Duodenal mucosa (tissue), 2 donors: ENCODE measurements around the gene TRIM29.

ENCODE experiments used
- H3K27ac ChIP-seq: one replicate; pipeline ENCODE4 v1.7.0; 2013; ENCODE audit warnings: low read depth, low read length
- H3K27me3 ChIP-seq, 2 donors: one replicate each; pipeline ENCODE4 v1.7.0; 2013; ENCODE audit warnings: low read length in 2 of 2, control low read depth in 1 of 2; ENCODE audit not compliant: insufficient read depth in 2 of 2, control insufficient read depth in 1 of 2
- H3K36me3 ChIP-seq, 2 donors: one replicate each; pipeline ENCODE4 v1.7.0; 2013; ENCODE audit warnings: low read length in 2 of 2, control low read depth in 1 of 2; ENCODE audit not compliant: insufficient read depth in 2 of 2, control insufficient read depth in 1 of 2
- H3K4me1 ChIP-seq, 2 donors: one replicate each; pipeline ENCODE4 v1.7.0; 2013; ENCODE audit warnings: low read length in 2 of 2, control low read depth in 1 of 2; ENCODE audit not compliant: insufficient read depth in 2 of 2, control insufficient read depth in 1 of 2
- H3K4me3 ChIP-seq, 2 donors: one replicate each; pipeline ENCODE4 v1.7.0; 2013; ENCODE audit warnings: low read length in 2 of 2, low read depth in 1 of 2
- H3K9ac ChIP-seq, 2 donors: one replicate each; pipeline ENCODE4 v1.7.0; 2013; ENCODE audit warnings: low read length in 2 of 2, low read depth in 1 of 2
- H3K9me3 ChIP-seq, 2 donors: one replicate each; pipeline ENCODE4 v1.7.0; 2013; ENCODE audit warnings: low read length in 2 of 2, control low read depth in 1 of 2; ENCODE audit not compliant: control insufficient read depth in 1 of 2

Gene TRIM29

DNA sequence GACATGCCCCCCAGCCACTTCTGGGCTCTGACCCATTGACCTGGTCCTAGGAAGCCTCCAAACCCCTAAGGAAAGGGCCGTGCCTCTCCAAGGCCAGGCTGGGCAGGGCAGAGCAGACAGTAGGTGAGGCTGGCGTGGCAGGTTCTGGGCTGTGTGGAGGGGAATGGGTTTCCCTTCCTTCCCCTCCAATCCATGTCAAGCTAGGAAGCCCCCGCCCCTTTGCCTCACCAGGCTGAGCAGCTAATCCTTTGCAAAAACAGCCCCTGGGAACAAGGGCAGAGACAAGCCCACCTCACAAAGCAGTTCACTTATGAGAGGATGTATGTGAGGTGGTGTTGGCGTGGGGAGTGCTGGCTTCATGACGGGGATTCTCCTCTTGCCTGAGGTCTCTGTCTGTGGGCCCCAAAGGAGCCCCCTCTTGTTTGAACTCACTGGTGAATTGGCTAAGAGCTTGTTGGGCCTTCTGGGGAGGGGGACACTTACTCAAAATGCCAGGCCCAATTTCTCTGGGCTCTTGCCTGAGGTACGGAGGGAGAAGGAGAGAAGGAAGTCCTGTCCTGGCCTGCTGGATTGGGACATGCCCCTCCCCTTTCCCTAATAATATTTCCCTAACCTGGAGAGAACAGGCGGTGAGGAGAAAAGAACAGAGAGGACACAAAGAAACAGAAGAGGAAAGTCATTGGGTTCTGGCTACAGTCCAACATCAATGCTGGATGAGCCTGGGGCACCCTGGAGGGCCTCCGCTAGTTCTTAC lies 1.6 kb upstream of the TRIM29 start:
- Histone ChIP-seq H3K9me3 (no peaks in the 10 kb centered on the region), H3K36me3 (no peaks in the 10 kb centered on the region), H3K27ac (no peak overlapping the region), H3K4me3 (no peak overlapping the region), H3K27me3 (peaks cover 0 to 13% of the 10 kb centered on the region in 2 donors), H3K9ac (no peak overlapping the region), H3K4me1 (peaks cover 5 to 8% of the 10 kb centered on the region in 2 donors)

DNA sequence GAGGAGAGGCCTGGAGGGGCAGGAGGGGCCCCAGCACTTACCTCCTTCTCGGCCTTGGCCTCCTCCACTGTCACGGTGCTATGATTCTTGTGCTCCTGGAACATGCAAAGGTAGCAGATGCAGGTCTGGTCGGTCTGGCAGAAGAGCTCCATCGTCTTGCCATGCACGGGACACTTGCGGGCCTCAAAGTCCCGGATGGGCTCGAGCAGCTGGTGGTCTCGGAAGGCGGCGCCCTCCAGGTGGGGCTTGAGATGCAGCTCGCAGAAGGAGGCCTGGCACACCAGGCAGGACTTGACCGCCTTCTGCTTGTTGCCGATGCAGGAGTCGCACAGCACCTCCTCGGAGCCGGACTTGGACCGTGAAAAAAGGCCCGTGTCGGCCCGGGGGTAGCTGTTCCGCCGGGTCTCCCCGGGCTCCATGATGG lies 714 bp downstream of the TRIM29 start:
- H3K27me3 ChIP-seq: peaks cover 0 to 4% of the 10 kb centered on the region in 2 donors
- no peak overlapping the region for H3K27ac ChIP-seq
- H3K9ac ChIP-seq: no peak overlapping the region
- no peak overlapping the region for H3K4me3 ChIP-seq
- H3K4me1 ChIP-seq: peaks cover 6 to 14% of the 10 kb centered on the region in 2 donors
- no peaks in the 10 kb centered on the region for H3K36me3 ChIP-seq
- no peaks in the 10 kb centered on the region for H3K9me3 ChIP-seq

DNA sequence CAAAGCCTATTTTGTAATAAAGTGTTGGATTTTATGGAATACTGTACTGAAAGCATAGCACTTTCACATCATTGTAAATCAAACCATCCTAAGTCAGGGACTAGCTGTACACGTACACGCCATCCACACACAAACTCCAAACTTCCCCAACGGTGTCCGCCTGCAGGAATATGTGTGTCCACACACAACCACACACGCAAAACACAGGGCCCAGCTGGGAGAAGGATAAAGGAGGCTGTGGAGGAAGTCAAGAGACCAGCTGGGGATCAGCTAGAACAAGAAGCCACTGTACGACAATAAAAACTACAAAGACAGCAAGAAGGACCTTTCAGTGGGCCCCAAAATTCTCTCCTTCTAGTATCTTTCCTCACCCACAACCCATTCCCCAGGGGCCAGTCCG lies 1.6 kb downstream of the TRIM29 start:
- Histone ChIP-seq H3K4me3 (no peak overlapping the region), H3K36me3 (no peaks in the 10 kb centered on the region), H3K4me1 (peaks cover 10 to 19% of the 10 kb centered on the region in 2 donors), H3K27me3 (peaks cover 0 to under 1% of the 10 kb centered on the region in 2 donors), H3K9me3 (no peaks in the 10 kb centered on the region), H3K27ac (no peak overlapping the region), H3K9ac (no peak overlapping the region)

DNA sequence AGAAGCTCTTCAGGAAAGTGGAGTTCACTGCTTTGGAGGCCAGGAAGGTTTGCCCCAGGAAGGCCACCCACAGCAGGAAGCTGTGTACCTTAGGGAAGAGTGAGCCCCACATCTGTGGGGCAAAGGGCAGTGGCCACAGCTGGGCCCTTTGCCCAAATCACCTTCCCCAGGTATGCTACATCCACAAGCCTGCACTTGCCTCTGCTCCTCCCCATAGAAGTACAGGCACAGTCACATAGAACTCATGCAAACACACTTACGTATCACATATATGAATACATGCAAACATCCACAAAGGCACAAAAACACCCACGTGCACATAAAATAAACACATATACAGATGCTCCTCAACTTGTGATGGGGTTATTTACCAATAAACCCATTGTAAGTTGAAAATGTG lies 2.1 kb downstream of the TRIM29 start:
- peaks cover 10 to 19% of the 10 kb centered on the region in 2 donors for H3K4me1 ChIP-seq
- no peak overlapping the region for H3K4me3 ChIP-seq
- no peaks in the 10 kb centered on the region for H3K36me3 ChIP-seq
- no peak overlapping the region for H3K9ac ChIP-seq
- no peak overlapping the region for H3K27ac ChIP-seq
- no peaks in the 10 kb centered on the region for H3K27me3 ChIP-seq
- H3K9me3 ChIP-seq: no peaks in the 10 kb centered on the region

DNA sequence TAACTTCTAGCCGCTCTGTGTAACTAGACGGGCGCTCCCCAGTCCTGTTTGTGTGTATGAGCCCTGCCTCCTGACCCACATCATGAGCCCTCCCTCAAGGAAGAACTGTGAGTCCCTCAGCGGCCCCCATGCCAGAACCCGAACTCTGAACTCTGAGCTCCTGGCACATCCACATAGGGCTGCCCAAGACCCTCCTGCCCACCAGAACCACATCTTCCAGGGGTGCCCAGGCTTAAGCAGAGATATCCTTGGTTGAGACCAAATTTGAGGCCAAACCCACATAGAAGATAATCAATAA lies 3.0 kb downstream of the TRIM29 start:
- H3K27me3 ChIP-seq: no peaks in the 10 kb centered on the region
- no peak overlapping the region for H3K9ac ChIP-seq
- no peaks in the 10 kb centered on the region for H3K36me3 ChIP-seq
- H3K9me3 ChIP-seq: no peaks in the 10 kb centered on the region
- H3K4me1 ChIP-seq: peaks cover 10 to 19% of the 10 kb centered on the region in 2 donors
- no peak overlapping the region for H3K4me3 ChIP-seq
- H3K27ac ChIP-seq: no peak overlapping the region

DNA sequence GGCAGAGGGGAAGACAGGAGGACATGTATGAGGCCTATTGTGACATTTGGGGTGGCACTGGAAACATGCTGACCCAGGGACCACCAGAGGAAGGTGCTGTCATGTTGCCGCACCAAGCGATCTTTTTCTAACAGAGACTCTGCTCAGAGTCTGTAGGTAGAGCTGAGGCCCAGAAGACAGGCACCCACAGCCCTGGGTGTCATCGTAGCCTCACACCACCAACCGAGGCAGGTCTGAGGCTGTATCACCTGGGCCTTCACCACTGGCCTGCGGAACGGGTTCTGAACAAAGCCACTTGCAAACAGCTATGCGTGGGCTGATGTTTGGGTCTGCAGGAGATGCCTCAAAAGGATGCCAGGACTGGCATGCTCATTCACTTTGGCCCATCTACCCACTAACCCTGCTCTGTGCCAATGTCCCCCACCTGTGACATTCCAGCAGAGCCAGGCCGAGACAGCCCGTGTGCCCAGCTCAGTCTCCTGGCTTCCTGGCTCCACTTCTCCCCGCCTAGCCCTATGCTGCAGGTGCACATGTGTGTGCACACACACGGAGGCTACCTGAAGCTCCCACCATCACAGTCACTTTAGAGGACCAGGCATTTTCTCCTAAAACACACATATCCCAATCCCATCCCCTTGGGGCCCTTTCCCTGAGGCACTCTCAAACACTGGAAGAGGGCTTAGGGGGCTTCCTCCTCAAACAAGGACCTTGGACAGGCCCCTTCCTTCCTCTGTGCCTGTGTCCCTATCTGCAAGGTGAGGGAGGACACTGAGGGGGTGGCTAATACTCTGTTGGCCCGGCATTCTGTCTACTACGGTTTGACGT lies 3.6 kb downstream of the TRIM29 start:
- H3K4me1 ChIP-seq: peaks cover 14 to 23% of the 10 kb centered on the region in 2 donors
- no peak overlapping the region for H3K4me3 ChIP-seq
- no peak overlapping the region for H3K9ac ChIP-seq
- no peaks in the 10 kb centered on the region for H3K27me3 ChIP-seq
- no peaks in the 10 kb centered on the region for H3K36me3 ChIP-seq
- no peak overlapping the region for H3K27ac ChIP-seq
- H3K9me3 ChIP-seq: no peaks in the 10 kb centered on the region

DNA sequence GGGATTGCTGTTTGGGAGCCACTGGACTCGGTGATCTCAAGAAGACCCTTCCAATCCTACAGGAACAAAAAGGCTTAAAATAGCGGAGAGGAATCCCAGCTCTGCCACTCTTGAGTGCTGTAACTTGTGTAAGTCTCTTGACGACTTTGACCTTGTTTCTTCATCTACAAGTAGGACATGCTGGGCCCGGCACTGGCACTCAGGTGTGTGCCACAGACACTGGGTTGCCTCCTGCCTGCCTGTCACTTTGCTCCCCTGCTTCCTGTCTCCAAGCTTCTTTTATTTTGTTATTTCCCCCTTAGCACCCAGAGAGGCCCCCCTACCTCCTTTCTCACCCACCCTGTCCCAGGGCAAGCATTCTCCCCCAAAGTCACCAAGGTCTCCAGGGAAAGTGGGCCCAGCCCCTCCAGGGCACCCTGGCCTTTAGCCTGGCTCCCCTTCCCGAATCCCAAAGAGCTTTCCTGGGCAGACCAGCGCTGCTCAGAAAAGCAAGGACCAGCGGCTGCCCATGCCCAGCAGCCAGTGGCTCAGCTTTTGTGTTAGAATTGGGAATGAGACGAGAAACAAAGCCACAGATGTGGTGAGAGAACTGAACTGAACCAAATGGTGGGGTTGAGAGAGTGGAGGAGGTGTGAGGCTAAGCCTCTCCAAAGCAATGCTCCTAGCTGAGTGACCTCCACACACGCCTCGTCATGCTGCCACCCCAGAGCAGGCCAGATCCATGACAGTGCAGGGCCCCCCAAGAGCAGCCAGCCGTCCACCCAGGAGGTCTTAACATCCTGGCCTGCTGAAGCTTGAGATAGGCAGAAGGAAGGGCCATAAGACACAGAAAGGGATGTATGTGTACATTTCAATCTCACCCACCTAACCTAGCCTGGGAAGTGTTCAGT lies 4.5 kb downstream of the TRIM29 start:
- Histone ChIP-seq H3K4me3 (no peak overlapping the region), H3K4me1 (peaks cover 19 to 29% of the 10 kb centered on the region in 2 donors), H3K9ac (no peak overlapping the region), H3K36me3 (no peaks in the 10 kb centered on the region), H3K27ac (no peak overlapping the region), H3K9me3 (no peaks in the 10 kb centered on the region), H3K27me3 (no peaks in the 10 kb centered on the region)

DNA sequence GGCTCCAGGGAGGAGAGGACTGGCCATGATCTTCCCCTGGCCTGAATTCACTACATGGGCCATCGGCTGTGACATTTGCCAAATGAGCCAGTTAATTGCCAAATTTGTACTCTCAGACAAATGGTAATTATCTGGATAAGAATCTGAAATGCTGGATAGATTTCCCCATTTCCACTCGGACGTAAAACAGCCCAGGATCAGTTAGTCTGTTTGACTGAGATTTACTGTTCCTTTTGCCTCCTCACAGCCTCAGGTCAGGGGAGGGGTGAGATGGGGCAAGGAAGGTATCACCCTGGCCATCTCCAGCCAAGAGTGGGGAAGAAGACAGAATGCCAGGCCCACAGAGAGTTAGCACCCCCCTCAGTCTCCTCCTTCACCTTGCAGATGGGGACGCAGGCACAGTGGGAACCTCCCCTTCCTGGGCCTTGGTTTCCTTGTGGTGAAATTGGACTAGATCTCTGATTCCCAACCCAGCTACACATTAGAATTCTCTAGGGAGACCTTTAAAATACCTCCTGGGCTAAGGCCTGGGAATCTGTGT lies 5.2 kb downstream of the TRIM29 start:
- Histone ChIP-seq H3K4me1 (peaks cover 19 to 31% of the 10 kb centered on the region in 2 donors), H3K27ac (no peak overlapping the region), H3K36me3 (no peaks in the 10 kb centered on the region), H3K27me3 (no peaks in the 10 kb centered on the region), H3K9ac (no peak overlapping the region), H3K4me3 (no peak overlapping the region), H3K9me3 (no peaks in the 10 kb centered on the region)

DNA sequence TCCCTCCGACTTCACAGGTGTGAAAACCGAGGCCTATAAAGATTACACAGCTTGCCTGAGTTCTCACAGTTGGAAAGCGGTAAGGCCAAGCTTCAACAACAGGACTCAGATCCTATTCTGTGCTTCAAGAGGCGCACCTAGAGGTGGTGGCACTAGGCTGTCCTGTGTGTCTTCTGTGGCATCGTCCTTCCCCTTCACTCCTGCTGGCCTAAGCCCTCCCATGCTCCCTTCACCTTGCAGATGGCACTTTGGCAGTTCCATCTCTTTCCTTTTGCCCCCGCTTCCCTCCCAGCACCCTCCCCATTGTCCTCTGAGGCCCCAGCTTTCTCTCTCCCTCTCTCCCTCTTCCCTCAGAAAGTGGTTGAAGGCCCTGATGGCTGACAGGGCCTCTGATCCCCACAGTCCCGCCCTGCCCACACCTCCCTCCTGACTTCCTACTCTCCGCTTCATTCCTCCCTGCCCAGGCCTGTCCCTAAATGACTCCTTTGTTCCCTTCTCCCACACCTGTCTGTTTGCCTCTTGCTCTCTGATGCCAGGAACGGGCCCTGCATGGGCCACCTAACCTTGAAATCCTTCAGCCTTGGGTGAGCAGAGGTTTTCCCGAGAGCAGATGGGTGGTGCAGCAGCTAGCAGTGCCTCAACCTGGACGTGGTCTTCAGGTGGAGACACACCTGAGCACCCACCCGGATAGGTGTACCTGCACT lies 5.8 kb downstream of the TRIM29 start:
- peaks cover 16 to 28% of the 10 kb centered on the region in 2 donors for H3K4me1 ChIP-seq
- no peak overlapping the region for H3K27ac ChIP-seq
- no peak overlapping the region for H3K4me3 ChIP-seq
- no peaks in the 10 kb centered on the region for H3K27me3 ChIP-seq
- H3K9ac ChIP-seq: no peak overlapping the region
- H3K36me3 ChIP-seq: no peaks in the 10 kb centered on the region
- H3K9me3 ChIP-seq: no peaks in the 10 kb centered on the region
